ENCODE results near the gene PPP2R2C.

DNA sequence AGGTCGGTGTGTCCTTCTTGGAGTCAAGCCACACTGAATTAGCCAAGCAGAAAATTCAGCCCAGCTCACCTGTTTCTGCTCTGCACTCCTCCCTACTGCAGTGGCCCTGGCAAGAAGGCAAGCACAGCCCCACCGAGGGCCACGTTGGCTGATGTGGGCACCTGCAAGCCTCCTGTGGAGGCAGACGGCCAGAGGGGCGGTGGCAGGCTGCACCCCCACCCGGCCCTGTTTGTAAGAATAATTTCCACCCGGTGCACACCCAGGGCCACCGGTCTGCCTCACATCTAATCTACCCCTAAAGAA is 18.8 kb downstream of the PPP2R2C start:
- TF ChIP-seq POLR2A (IDR thresholded peaks at IDR 0.05) (no peak), CTCF (IDR thresholded peaks at IDR 0.05) (no peak), POLR2AphosphoS5 (IDR thresholded peaks at IDR 0.05) (no peak)

Measured in prostate gland (tissue), 2 donors.